HG02870 (cell line): ENCODE data around the gene FBXW12.
A peak's percentile ranks its signal among the peaks of the same experiment; 100 is the strongest.

Source experiments
- ATAC-seq: cut with Tn5 transposase; IDR thresholded peaks from one replicate; pipeline ENCODE4 v1.9.1; 2021; ENCODE audit warnings: mild to moderate bottlenecking, moderate library complexity; ENCODE audit not compliant: unreplicated experiment

The FBXW12 gene

DNA sequence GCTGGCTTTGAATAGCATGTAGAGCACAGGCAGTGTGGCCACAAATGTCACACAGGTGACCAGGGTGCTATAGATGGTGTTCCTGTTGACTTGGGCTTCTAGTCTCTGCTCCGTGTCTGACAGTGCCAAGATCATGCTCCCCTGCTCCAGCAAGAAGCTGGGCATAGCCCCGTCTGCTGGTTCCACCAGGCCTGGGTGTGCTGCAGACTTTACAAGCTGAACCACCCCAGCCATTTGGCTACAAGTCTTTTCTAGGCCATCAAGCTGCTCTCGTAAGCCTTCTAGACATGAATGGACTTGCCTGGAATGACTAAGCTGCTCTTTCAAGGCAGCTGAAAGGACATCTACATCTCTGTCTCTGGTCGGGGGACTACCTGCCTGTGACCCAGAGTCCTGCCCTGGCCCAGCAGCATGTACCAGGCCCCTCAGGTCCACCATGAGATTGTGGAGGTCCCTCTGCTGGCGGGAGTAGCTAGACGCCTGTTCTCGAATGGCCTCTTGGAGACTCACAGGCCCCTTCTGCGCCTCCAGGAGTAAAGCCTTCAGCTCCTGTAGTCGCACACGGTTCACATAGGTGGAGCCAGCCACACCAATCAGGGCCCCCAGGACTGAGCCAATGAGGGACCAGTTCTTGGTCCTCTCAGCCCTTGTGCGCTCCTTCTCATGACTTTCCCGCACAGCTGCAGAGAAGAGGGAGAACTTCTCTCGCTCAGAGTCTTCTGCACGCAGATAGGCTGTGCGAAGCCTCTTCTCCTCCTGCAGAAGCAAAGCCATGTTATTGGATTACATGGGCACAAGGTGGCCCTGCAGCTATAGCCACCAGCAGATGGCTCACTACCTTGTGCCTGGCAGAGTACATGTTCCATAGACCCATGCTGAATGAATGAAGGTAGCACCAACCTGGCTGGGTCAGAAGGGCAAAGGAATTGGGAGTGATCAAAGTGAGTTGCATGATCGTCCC is 60.7 kb downstream of the FBXW12 start:
- ATAC-seq = no peak

DNA sequence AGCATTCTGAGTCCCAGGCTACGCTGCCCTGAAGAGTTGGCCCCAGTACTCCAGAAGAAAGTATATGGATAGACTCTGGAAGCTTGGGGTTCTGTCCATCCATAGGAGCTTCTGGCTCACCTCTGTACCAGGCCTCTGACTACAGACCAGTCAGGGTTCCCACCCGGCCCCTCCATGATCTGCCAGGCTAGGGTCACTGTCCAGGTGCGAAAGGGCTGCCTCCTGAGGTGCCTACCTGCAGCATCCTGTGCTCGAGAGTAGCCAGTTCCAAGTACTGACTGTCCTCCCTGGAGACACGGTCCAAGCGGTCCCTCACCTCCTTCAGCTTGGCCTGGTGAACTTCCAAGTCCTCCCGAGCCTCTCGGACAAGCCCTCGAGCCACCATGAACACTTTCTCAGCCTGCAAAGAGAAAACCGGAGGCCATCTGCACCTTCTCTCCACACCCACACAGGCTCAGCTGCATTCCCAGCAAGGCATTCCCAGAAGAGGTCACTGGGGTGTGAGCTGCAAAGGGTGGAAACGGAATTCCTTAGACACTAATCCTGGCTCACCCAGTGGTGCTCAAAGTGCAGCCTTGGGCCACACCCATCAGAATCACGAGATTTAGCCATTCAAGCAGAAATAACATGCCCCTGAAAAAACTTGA is 61.6 kb downstream of the FBXW12 start:
- ATAC-seq = no peak

DNA sequence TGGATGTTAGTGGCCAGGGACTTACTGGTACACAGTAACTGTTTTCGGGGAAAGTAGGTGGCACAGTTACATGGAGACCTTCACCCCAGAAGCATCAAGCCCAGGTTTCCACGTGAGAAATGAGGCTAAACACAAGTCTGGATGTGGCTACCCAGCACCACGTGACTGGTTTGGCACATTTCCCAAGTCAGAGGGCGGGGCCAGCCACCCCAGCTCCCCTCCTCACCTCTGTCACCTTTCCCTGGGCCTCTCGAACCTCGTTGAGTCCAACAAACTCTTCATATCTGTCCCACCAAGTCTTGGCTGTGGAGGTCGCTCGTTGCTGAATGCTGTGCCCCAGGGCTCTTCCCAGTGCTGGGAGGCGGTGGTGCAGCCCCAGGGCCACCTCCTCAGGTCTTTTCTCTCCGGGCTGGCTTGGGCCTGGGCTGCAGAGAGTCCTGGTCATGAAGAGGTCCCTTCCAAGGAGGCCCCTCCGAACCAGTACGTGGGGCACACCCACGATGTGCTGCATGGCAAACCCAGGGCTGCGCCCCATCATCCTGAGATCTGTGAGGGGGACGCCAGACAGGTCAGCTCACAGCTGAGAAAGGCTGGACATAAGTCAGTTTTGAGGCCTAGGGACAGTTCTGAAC is 62.7 kb downstream of the FBXW12 start:
- no peak for ATAC-seq

DNA sequence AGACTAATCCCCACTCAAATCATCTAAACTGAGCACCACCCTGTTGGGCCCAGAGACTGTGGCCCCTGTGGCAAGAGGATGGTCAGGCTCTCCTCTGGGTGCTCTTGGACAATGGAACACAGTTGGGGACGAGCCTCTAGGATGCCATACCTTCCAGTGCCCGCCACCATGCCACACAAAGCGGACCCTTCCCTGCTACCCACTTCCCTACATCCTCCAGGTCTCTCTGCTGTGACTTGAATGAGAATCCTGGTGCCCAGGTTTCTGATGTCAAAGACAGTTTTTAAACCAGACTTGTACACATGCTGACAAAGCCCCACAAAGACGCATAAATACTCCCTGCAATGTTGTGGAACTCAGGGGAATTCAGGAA is 63.2 kb downstream of the FBXW12 start:
- no peak for ATAC-seq

DNA sequence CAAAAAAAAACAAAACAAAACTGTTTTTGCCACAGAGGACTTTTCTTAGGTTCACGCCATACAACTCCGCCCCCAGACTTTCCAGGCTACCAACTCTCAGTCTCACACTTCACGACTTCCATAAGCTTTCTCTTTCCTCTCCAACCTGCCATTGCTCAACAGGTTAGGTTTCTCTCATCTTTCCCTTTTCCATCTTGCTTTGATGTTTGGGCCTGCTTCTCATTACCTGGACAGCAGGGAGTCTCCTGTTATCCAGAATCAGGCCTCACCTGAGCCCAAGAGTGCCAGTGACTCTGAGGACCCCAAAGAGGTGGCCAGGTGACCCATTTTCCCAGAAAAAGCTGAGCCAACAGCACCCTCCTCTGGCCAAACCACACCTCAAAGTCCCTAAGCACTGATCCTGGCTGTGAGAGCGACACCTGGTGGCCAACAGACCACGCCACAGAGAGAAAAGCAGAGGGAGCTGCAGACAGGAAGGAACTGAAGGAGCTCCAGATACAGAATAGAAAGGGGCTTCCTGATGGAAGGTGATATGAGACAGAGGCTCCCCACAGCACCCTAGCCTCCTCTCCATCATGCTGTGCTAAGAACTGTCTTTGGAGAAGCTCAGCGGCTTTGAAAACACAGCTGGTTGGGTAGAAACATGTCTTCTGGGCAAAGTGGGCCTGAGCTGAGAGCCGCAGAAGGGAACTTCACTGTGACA is 63.9 kb downstream of the FBXW12 start:
- no peak for ATAC-seq

DNA sequence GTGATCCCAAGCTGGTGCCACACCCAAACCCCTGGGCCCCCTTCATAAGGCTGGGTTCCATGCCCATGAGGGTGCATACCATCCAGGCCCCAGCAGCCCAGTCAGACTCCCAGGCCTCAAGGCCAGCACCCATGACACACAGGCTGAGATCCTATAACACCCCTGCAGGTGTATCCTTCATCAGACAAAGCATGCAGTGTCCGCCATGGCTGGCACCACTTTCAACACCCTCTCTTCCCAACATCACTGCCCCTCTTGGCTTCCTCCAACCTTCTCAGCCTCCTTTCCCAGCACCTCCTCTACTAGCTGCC is 64.4 kb downstream of the FBXW12 start:
- ATAC-seq = no peak

DNA sequence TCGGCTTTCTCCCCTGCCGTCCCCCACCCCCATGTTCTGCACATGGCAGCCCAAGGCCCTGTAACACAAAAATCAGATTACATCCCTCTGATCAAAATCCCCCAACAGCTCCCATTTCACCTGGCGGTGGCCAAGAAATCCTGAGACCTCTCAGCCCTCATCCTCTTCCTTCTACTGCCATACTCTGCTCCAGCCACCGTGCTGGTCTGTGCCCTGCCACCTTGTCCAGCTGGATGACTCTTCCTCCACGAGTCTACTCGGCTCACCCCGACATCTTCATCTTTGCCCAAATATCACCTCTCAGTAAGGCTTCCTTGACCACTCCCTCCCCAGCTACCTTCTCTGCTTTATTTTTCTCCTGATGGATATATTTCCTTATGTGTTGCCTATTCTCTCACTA is 64.8 kb downstream of the FBXW12 start:
- ATAC-seq = no peak

DNA sequence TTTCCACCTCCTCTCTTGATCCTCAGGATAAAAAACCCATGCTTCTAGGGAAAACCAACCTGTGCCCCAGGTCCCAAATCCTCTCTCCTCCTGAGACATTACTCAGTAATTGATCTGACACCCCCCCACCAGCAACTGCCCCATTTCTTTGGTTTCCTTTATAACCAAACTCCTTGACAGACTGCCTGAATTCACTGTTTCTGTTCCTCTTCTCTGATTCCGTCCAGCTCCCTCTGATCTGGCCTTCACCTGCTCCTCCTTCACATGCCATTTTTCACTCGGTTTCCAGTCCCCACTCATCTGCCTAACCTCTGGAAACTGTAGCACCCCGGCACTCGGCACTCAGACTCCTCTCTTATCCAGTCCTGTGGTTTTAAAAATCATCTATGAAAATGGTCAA is 65.8 kb downstream of the FBXW12 start:
- no peak for ATAC-seq

DNA sequence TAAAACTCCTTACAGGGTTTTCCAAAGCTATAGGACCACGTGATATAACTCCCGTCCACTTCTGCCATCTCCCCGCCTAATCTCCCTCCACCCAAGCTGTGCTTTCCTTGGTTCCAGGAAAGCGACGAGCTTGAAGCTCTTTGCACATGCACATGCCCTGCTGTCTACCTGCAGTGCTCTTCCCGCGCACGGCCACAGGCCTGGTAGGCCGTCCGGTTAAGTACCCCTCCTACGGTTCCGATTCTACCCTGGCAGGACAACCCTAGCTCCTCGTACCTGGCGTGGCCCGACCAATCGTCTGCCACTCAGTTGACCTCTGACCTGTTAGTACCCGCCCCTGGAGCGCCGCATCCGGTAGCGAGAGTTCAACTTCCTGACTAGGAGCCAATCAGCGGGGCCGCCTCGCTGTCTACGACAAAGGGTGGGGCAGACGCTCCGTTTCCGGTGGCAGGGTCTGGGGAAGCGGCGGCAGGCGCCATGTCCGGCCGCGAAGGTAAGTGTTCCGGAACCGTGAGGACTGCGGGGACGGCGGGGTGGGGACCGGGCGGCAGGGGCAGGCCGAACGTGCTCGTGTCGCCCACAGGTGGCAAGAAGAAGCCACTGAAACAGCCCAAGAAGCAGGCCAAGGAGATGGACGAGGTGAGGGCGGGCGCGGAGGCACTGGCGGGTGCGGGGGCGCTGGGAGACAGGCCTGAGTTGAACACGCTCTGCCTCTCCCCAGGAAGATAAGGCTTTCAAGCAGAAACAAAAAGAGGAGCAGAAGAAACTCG is 68.0 kb downstream of the FBXW12 start, which contains the start of the genes CCDC51 and TMA7:
CCDC51 (minus strand) TSS at position 300 of the 770 bp plus-strand sequence. CDS start 4,991 bp downstream, outside the sequence.
TMA7 (plus strand) TSS at position 438 of the 770 bp plus-strand sequence; CDS start at position 478, 40 bp downstream.
- peak; percentile 97 for ATAC-seq

DNA sequence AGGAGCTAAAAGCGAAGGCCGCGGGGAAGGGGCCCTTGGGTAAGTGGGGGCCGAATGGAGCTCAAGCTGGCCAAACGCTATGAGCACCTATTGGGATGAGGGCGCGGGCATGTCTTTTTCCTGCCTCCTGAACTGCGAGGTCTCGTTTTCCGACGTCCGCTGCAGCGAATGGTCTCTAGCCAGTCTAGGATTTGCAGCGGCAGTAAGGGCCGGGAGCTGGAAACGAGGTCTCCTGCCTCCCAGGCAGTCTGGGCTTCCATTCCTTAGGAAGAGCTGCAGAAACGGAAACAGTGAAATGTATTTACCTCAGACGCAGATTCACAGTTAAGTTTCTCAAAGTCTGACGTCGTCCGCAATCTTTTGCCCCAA is 68.6 kb downstream of the FBXW12 start:
- ATAC-seq = no peak

DNA sequence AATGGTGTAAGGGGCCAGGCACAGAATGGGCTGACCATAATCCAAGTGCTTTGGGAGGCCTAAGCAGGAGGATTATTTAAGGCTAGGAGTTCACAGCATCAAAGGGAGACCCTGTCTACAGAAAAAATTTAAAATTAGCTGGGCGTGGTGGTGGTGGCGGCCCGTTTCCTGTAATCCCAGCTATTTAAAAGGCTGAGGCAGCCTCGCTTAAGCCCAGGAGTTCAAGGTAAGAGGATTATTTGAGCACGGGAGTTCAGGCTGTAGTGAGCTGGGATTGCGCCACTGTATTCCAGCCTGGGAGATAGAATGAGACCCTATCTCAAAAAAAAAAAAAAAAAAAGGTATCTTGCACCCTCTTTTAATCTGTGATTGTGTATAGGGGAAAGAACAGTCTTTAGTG is 69.9 kb downstream of the FBXW12 start:
- ATAC-seq = no peak
